Brain pericyte (primary cell): ENCODE data around the gene TDRD10.
"Not testable (repeated sequence)": the region's sequence is repeated elsewhere in the genome, so short reads cannot be mapped to it uniquely, and the experiment has no call there.

Experiments used
- DNase-seq: peaks from one replicate; pipeline ENCODE4 v3.0.0-alpha.2; 2012; ENCODE audit warnings: low read depth, low spot score

Gene TDRD10

GRCh38 chr1:154479764-154480421 is 22.1 kb upstream of the TDRD10 start:
- DNase-seq: peak; percentile 78

- no peak for DNase-seq
Measured at GRCh38 chr1:154481053-154481452, 21.0 kb upstream of the TDRD10 start.

- DNase-seq: no peak
Measured at GRCh38 chr1:154483941-154484803, 17.8 kb upstream of the TDRD10 start.

GRCh38 chr1:154485106-154485505 is 16.9 kb upstream of the TDRD10 start:
- no peak for DNase-seq

GRCh38 chr1:154485910-154486496 is 16.0 kb upstream of the TDRD10 start:
- no peak for DNase-seq

GRCh38 chr1:154486756-154487155 is 15.3 kb upstream of the TDRD10 start:
- not testable (repeated sequence) for DNase-seq

GRCh38 chr1:154488922-154489321 is 13.1 kb upstream of the TDRD10 start:
- DNase-seq: no peak

GRCh38 chr1:154489695-154490274 is 12.2 kb upstream of the TDRD10 start:
- DNase-seq: no peak

GRCh38 chr1:154490317-154490716 is 11.7 kb upstream of the TDRD10 start:
- DNase-seq: no peak

- no peak for DNase-seq
Measured at GRCh38 chr1:154492115-154492514, 9.9 kb upstream of the TDRD10 start.

GRCh38 chr1:154493276-154493675 is 8.7 kb upstream of the TDRD10 start:
- DNase-seq: no peak

GRCh38 chr1:154495496-154496273 is 6.3 kb upstream of the TDRD10 start:
- no peak for DNase-seq

GRCh38 chr1:154496383-154496782 is 5.6 kb upstream of the TDRD10 start:
- no peak for DNase-seq

- no peak for DNase-seq
Measured at GRCh38 chr1:154497026-154497806, 4.8 kb upstream of the TDRD10 start.

GRCh38 chr1:154499446-154499845 is 2.6 kb upstream of the TDRD10 start:
- DNase-seq: no peak

GRCh38 chr1:154500533-154500932 is 1.5 kb upstream of the TDRD10 start:
- no peak for DNase-seq

- DNase-seq: no peak
Measured at GRCh38 chr1:154501423-154502065, 475 bp upstream of the TDRD10 start.

GRCh38 chr1:154502744-154503115 is 711 bp downstream of the TDRD10 start:
- no peak for DNase-seq

- DNase-seq: no peak
Measured at GRCh38 chr1:154503898-154504297, 1.9 kb downstream of the TDRD10 start.

GRCh38 chr1:154512760-154513159 is 10.7 kb downstream of the TDRD10 start:
- DNase-seq: no peak
